H9 (cell line): ENCODE results near the gene NRP2. TPM values are rescaled to one million over a fixed set of nuclear protein-coding genes. Genes with fewer than 3 reads are reported as not detected.

ENCODE experiments used
- DNase-seq: peaks from one replicate; pipeline ENCODE4 v3.0.0-alpha.2; 2017
- H2AFZ ChIP-seq: one replicate; pipeline ENCODE4 v1.6.1; 2013; ENCODE audit warnings: mild to moderate bottlenecking, low read length, control low read depth, moderate library complexity
- H2AK5ac ChIP-seq: 2 replicates; pipeline ENCODE4 v1.6.1; 2013; ENCODE audit warnings: low read length, control low read depth, mixed read lengths; ENCODE audit not compliant: insufficient read length
- H2BK120ac ChIP-seq: one replicate; pipeline ENCODE4 v1.6.1; 2013; ENCODE audit warnings: low read depth, mild to moderate bottlenecking, low read length, control low read depth, inconsistent platforms; ENCODE audit not compliant: poor library complexity, severe bottlenecking
- H2BK12ac ChIP-seq: 2 replicates; pipeline ENCODE4 v1.6.1; 2013; ENCODE audit warnings: low read length, control low read depth, mixed read lengths, low read depth; ENCODE audit not compliant: insufficient read length
- H2BK15ac ChIP-seq: 2 replicates; pipeline ENCODE4 v1.6.1; 2013; ENCODE audit warnings: low read depth, low read length, control low read depth
- H2BK20ac ChIP-seq: one replicate; pipeline ENCODE4 v1.6.1; 2013; ENCODE audit warnings: low read depth, mild to moderate bottlenecking, low read length, control low read depth, inconsistent platforms; ENCODE audit not compliant: poor library complexity, severe bottlenecking
- H2BK5ac ChIP-seq: 2 replicates; pipeline ENCODE4 v1.6.1; 2013; ENCODE audit warnings: low read length, control low read depth, mixed read lengths; ENCODE audit not compliant: insufficient read length
- H3K14ac ChIP-seq: 2 replicates; pipeline ENCODE4 v1.6.1; 2013; ENCODE audit warnings: low read length, control low read depth; ENCODE audit not compliant: insufficient read depth
- H3K18ac ChIP-seq: 2 replicates; pipeline ENCODE4 v1.6.1; 2013; ENCODE audit warnings: low read depth, mild to moderate bottlenecking, mixed read lengths, low read length, control low read depth; ENCODE audit not compliant: insufficient read length
- H3K23ac ChIP-seq: 2 replicates; pipeline ENCODE4 v1.6.1; 2013; ENCODE audit warnings: low read length, control low read depth, mixed read lengths, low read depth; ENCODE audit not compliant: insufficient read length
- H3K23me2 ChIP-seq: 2 replicates; pipeline ENCODE4 v1.6.1; 2013; ENCODE audit warnings: low read depth, mild to moderate bottlenecking, mixed read lengths, low read length, control low read depth; ENCODE audit not compliant: insufficient read length, poor library complexity, severe bottlenecking
- H3K27ac ChIP-seq: 2 replicates; pipeline ENCODE4 v1.5.1; 2013; ENCODE audit warnings: low read length, control low read depth, mixed read lengths, low read depth; ENCODE audit not compliant: insufficient read length
- H3K27me3 ChIP-seq: 2 replicates; pipeline ENCODE4 v1.6.1; 2013; ENCODE audit warnings: low read length, control low read depth, inconsistent platforms; ENCODE audit not compliant: insufficient read depth
- H3K4ac ChIP-seq: 2 replicates; pipeline ENCODE4 v1.6.1; 2013; ENCODE audit warnings: low read depth, mild to moderate bottlenecking, control low read depth, inconsistent platforms, low read length, moderate library complexity
- H3K4me1 ChIP-seq: 2 replicates; pipeline ENCODE4 v1.6.1; 2013; ENCODE audit warnings: low read length, control low read depth, inconsistent platforms; ENCODE audit not compliant: insufficient read depth
- H3K4me2 ChIP-seq: 2 replicates; pipeline ENCODE4 v1.6.1; 2013; ENCODE audit warnings: low read length, control low read depth, mixed read lengths; ENCODE audit not compliant: insufficient read length, insufficient read depth
- H3K56ac ChIP-seq: 2 replicates; pipeline ENCODE4 v1.6.1; 2013; ENCODE audit warnings: low read depth, mild to moderate bottlenecking, mixed read lengths, low read length, control low read depth; ENCODE audit not compliant: insufficient read length
- H3K79me1 ChIP-seq: 2 replicates; pipeline ENCODE4 v1.6.1; 2013; ENCODE audit warnings: low read depth, mild to moderate bottlenecking, moderate library complexity, low read length, control low read depth, inconsistent platforms; ENCODE audit not compliant: insufficient read depth, poor library complexity, severe bottlenecking
- H3K79me2 ChIP-seq: 2 replicates; pipeline ENCODE4 v1.6.1; 2013; ENCODE audit warnings: low read length, control low read depth, inconsistent platforms; ENCODE audit not compliant: insufficient read depth
- H3K9ac ChIP-seq: 2 replicates; pipeline ENCODE4 v1.6.1; 2013; ENCODE audit warnings: low read length, control low read depth, mixed read lengths; ENCODE audit not compliant: insufficient read length; ENCODE audit errors: extremely low read depth
- H3K9me3 ChIP-seq: one replicate; pipeline ENCODE4 v1.6.1; 2013; ENCODE audit warnings: low read depth, low read length, inconsistent platforms; ENCODE audit not compliant: control insufficient read depth
- H3T11ph ChIP-seq: one replicate; pipeline ENCODE4 v1.6.1; 2013; ENCODE audit warnings: mild to moderate bottlenecking, low read length, control low read depth, inconsistent platforms
- H4K20me1 ChIP-seq: one replicate; pipeline ENCODE4 v1.6.1; 2013; ENCODE audit not compliant: control insufficient read depth, insufficient read length, insufficient read depth
- H4K5ac ChIP-seq: 2 replicates; pipeline ENCODE4 v1.6.1; 2013; ENCODE audit warnings: low read depth, mild to moderate bottlenecking, mixed read lengths, low read length, control low read depth; ENCODE audit not compliant: insufficient read length
- H4K8ac ChIP-seq: replicated peaks from 2 replicates; pipeline ENCODE4 v1.6.1; 2013; ENCODE audit warnings: low read length, control low read depth, mixed read lengths, low read depth; ENCODE audit not compliant: insufficient read length
- H4K91ac ChIP-seq: 2 replicates; pipeline ENCODE4 v1.6.1; 2013; ENCODE audit warnings: low read depth, mild to moderate bottlenecking, moderate library complexity, mixed read lengths, low read length, control low read depth; ENCODE audit not compliant: insufficient read length
- H3K27ac Mint-ChIP-seq, 3 experiments: 2 replicates in 2 of 3; 3 replicates in 1 of 3; pipeline ENCODE4 v1.8.0; 2020 to 2021; ENCODE audit warnings: mixed read lengths in 3 of 3, mild to moderate bottlenecking in 1 of 3, moderate library complexity in 1 of 3
- H3K27me3 Mint-ChIP-seq: 2 replicates; pipeline ENCODE4 v1.8.0; 2021; ENCODE audit warnings: low read depth, mild to moderate bottlenecking, moderate library complexity, mixed read lengths
- H3K36me3 Mint-ChIP-seq, 3 experiments: 2 replicates in 2 of 3; 3 replicates in 1 of 3; pipeline ENCODE4 v1.8.0; 2020 to 2021; ENCODE audit warnings: low read depth in 3 of 3, mixed read lengths in 3 of 3; ENCODE audit not compliant: insufficient read depth in 1 of 3
- H3K4me1 Mint-ChIP-seq, 2 experiments: 2 replicates each; pipeline ENCODE4 v1.8.0; 2020; ENCODE audit warnings: mixed read lengths in 2 of 2
- H3K4me3 Mint-ChIP-seq, 2 experiments: 2 replicates in 1 of 2; 3 replicates in 1 of 2; pipeline ENCODE4 v1.8.0; 2020 to 2021; ENCODE audit warnings: mild to moderate bottlenecking in 2 of 2, mixed read lengths in 2 of 2, moderate library complexity in 1 of 2
- H3K9me3 Mint-ChIP-seq, 2 experiments: 2 replicates in 1 of 2; 3 replicates in 1 of 2; pipeline ENCODE4 v1.8.0; 2020; ENCODE audit warnings: mild to moderate bottlenecking in 2 of 2, mixed read lengths in 2 of 2, moderate library complexity in 1 of 2
- WGBS: extraction: QIAGEN DNeasy Blood & Tissue Kit; methylation state at CpG from one replicate; pipeline ENCODE4 v1.1.7; 2013; ENCODE audit warnings: missing lambda C conversion rate, low lambda C conversion rate, mixed read lengths; ENCODE audit not compliant: insufficient read length; ENCODE audit errors: extremely low coverage; 5-methylcytosine and 5-hydroxymethylcytosine counted together
- total RNA-seq: library from RNA; stranded (reverse); gene quantifications from 2 replicates; pipeline ENCODE4 v1.2.1, GENCODE V29; 2021
- TF ChIP-seq, protein P1 (sequence below): fragments of 200-600 bp; sonication (generic); conservative IDR thresholded peaks from 3 replicates; pipeline ENCODE4 v1.8.0; 2021; ENCODE audit warnings: antibody characterized with exemption, mild to moderate bottlenecking

The NRP2 gene
- total RNA-seq, 1 experiment from 2014 or later = 19.7 TPM

DNA sequence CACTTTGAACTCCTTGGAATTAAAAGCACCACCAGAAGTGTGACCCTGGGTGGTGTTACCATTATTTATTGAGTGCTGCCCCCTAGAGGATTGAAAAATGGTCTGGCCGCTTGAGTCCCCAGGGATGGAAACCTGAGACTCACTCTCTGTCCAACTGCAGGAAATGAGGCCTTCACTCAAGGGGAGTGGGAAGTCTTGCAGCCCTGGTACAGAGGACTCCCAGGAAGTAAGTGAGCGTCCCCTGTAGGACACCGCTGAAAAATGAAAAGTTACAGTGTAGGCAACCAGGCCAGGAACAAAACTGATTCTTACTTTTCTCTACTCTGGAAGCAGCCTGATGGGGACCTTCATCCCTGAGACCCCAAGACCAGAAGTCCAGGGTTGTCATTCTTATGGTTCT, 2.2 kb upstream of the NRP2 start:
- no peak overlapping the region for H2BK5ac ChIP-seq
- TF ChIP-seq, protein P1, sequence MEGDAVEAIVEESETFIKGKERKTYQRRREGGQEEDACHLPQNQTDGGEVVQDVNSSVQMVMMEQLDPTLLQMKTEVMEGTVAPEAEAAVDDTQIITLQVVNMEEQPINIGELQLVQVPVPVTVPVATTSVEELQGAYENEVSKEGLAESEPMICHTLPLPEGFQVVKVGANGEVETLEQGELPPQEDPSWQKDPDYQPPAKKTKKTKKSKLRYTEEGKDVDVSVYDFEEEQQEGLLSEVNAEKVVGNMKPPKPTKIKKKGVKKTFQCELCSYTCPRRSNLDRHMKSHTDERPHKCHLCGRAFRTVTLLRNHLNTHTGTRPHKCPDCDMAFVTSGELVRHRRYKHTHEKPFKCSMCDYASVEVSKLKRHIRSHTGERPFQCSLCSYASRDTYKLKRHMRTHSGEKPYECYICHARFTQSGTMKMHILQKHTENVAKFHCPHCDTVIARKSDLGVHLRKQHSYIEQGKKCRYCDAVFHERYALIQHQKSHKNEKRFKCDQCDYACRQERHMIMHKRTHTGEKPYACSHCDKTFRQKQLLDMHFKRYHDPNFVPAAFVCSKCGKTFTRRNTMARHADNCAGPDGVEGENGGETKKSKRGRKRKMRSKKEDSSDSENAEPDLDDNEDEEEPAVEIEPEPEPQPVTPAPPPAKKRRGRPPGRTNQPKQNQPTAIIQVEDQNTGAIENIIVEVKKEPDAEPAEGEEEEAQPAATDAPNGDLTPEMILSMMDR = peak; percentile 87
- no peak overlapping the region for H4K91ac ChIP-seq
- H3K4me1 ChIP-seq = no peaks in the 10 kb centered on the region; the same call in 1 of the 2 replicates
- Mint-ChIP-seq H3K27ac (no peak overlapping the region; a peak in 1 of 7 replicates), H3K27me3 (peaks cover 34% of the 10 kb centered on the region), H3K9me3 (no peaks in the 10 kb centered on the region; a peak in 1 of 5 replicates), H3K4me1 (peaks cover 45 to 50% of the 10 kb centered on the region in 2 experiments), H3K4me3 (peak overlapping the region in 1 of 2 experiments; percentile 27; a peak in 1 of 5 replicates), H3K36me3 (peaks cover 0 to 2% (median 0%) of the 10 kb centered on the region in 3 experiments; a peak in 1 of 7 replicates)
- H3K79me2 ChIP-seq = peaks cover 2% of the 10 kb centered on the region; the same call in 1 of the 2 replicates
- no peak overlapping the region for H2BK20ac ChIP-seq
- H4K5ac ChIP-seq = no peak overlapping the region
- no peak overlapping the region for H3K4ac ChIP-seq
- no peak overlapping the region for H3K27ac ChIP-seq
- H3K27me3 ChIP-seq = peaks cover 22% of the 10 kb centered on the region; the same call in 1 of the 2 replicates
- no peaks in the 10 kb centered on the region for H3K79me1 ChIP-seq
- no peaks in the 10 kb centered on the region for H4K20me1 ChIP-seq
- no peak overlapping the region for H3T11ph ChIP-seq
- H3K23me2 ChIP-seq = peaks cover 20% of the 10 kb centered on the region
- no peak overlapping the region for H3K14ac ChIP-seq
- H3K9me3 ChIP-seq = no peaks in the 10 kb centered on the region
- H3K18ac ChIP-seq = no peak overlapping the region
- no CpG with 5 or more reads among the region's 3 CpGs for WGBS
- no peak overlapping the region for H3K23ac ChIP-seq
- H3K56ac ChIP-seq = no peak overlapping the region
- H2BK120ac ChIP-seq = no peak overlapping the region
- no peak overlapping the region for H2AFZ ChIP-seq
- no peak overlapping the region for H4K8ac ChIP-seq
- no peak overlapping the region for H3K9ac ChIP-seq
- DNase-seq = peak; percentile 92
- H2AK5ac ChIP-seq = no peak overlapping the region
- no peak overlapping the region for H2BK15ac ChIP-seq
- H2BK12ac ChIP-seq = no peak overlapping the region
- no peak overlapping the region for H3K4me2 ChIP-seq
